HEK293T (cell line): ENCODE results near the gene SGSM1.

Experiments
- ARNT ChIP-seq: fragments of 450-650 bp; IDR thresholded peaks from 2 replicates; pipeline ENCODE4 v1.6.1; 2017; ENCODE audit warnings: mild to moderate bottlenecking
- BHLHE40 ChIP-seq: fragments of 450-650 bp; IDR thresholded peaks from 2 replicates; pipeline ENCODE4 v1.6.1; 2016; ENCODE audit warnings: mild to moderate bottlenecking, moderate library complexity, borderline replicate concordance
- FOXK2 ChIP-seq: fragments of 450-650 bp; IDR thresholded peaks from 2 replicates; pipeline ENCODE4 v1.6.1; 2016; ENCODE audit warnings: mild to moderate bottlenecking
- HDGF ChIP-seq: fragments of 450-650 bp; IDR thresholded peaks from 2 replicates; pipeline ENCODE4 v1.6.1; 2017; ENCODE audit warnings: antibody characterized with exemption, borderline replicate concordance
- LEF1 ChIP-seq: fragments of 450-650 bp; IDR thresholded peaks from 2 replicates; pipeline ENCODE4 v1.6.1; 2017; ENCODE audit warnings: mild to moderate bottlenecking, borderline replicate concordance
- NFRKB ChIP-seq: fragments of 450-650 bp; IDR thresholded peaks from 2 replicates; pipeline ENCODE4 v1.6.1; 2016; ENCODE audit warnings: mild to moderate bottlenecking, moderate library complexity
- SP1 ChIP-seq: fragments of 450-650 bp; IDR thresholded peaks from 2 replicates; pipeline ENCODE4 v1.6.1; 2017
- SUZ12 ChIP-seq: fragments of 450-650 bp; IDR thresholded peaks from 2 replicates; pipeline ENCODE4 v1.6.1; 2016; ENCODE audit warnings: mild to moderate bottlenecking
- ZNF384 ChIP-seq: fragments of 450-650 bp; IDR thresholded peaks from 2 replicates; pipeline ENCODE4 v1.6.1; 2016

DNA sequence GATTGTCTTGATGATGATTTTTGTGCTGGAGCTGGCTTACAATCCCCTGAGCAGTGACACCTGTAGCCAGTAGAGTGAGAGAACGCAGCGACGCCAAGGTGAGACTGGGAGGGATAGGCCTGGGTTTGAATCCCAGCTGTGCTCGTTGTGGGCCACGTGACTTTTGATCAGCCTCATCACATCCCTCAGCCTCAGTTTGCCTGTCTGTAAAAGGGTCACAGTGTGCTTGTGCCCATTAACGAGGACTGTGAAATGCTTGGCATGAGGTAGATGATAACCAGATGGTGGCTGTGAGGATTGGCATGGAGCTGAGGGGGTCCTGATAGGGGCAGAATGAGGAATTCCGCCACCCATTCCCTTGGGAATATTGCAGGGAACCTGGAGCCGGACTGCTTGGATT, 156.1 kb downstream of the SGSM1 start:
- TF ChIP-seq FOXK2 (no peak), NFRKB (no peak), ZNF384 (no peak), SUZ12 (no peak), ARNT (no peak), HDGF (no peak), BHLHE40 (no peak), SP1 (no peak), LEF1 (no peak)
